NCI-H82 treated with DMSO at 0.1 percent for 48 hours (cell line): Measurements from ENCODE around the gene RAB3IL1.
"Not testable (repeated sequence)": the region's sequence is repeated elsewhere in the genome, so short reads cannot be mapped to it uniquely, and the experiment has no call there.

ENCODE experiments used
- DNase-seq: peaks from one replicate; lab custom pipeline; 2025; ENCODE audit not compliant: unreplicated experiment; lab: John Stamatoyannopoulos, UW

Gene RAB3IL1, protein sequence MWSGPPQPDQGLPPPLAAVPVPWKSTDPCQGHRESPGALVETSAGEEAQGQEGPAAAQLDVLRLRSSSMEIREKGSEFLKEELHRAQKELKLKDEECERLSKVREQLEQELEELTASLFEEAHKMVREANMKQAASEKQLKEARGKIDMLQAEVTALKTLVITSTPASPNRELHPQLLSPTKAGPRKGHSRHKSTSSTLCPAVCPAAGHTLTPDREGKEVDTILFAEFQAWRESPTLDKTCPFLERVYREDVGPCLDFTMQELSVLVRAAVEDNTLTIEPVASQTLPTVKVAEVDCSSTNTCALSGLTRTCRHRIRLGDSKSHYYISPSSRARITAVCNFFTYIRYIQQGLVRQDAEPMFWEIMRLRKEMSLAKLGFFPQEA

DNA sequence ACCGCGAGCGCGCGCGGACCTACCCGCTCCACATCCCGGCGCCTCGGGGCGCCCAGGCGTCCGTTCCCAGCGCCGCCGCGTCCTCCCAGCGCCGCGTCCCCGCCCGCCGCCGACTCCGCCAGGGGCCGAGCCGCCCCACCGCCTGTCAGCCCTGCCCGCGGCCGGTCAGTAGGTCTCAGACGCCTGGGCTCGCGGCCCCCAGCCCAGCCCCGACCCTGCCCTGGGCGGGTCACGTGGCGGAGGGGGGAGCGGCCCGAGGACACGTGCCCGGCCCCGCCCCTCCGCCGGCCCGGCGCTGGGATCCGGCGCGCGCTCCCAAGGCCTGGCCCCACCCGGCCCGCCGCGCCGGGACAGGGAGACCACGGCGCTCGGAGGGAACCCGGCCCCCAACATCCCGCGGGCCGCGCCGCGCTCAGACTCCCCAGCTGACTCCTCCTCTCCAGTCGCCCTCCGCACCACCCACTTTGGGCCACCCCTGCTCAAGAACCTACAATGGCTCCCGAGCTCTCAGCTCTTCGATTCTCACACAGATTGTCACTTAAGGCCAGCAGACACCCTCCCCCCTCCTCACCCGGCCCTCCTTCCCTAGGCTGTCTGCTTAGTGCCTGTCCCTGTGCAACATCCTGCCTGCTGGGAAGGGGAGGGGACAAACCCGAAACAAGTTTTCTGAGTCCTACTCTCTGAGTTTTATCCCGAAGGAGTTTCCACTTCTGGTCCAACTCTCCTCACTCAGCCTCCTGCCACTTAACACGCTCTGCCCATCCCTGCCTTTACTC is at the start of gene RAB3IL1:
Gene RAB3IL1 (minus strand): TSS at position 233 of the 776 bp plus-strand sequence. CDS start 199 bp downstream, at position 34.
- DNase-seq: no peak

DNA sequence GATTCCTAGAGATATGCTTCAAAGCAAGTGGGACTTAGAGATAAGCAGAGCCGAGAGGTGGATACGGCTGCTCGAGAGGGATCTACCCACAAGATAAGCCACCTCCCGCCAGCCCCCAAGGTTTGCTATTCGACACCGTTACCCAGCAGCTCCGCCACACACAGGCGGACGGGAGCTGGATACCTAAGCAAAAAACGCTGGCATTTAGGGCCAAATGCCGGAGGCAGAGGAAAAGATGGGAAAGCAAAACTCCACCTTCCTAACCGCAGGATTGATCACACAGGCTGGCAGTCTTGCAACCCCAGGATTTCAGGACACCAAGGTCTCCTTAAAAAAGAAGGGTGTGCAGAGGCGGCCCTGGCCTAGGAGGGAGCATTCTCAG is 49.4 kb upstream of the RAB3IL1 start:
- DNase-seq: no peak

DNA sequence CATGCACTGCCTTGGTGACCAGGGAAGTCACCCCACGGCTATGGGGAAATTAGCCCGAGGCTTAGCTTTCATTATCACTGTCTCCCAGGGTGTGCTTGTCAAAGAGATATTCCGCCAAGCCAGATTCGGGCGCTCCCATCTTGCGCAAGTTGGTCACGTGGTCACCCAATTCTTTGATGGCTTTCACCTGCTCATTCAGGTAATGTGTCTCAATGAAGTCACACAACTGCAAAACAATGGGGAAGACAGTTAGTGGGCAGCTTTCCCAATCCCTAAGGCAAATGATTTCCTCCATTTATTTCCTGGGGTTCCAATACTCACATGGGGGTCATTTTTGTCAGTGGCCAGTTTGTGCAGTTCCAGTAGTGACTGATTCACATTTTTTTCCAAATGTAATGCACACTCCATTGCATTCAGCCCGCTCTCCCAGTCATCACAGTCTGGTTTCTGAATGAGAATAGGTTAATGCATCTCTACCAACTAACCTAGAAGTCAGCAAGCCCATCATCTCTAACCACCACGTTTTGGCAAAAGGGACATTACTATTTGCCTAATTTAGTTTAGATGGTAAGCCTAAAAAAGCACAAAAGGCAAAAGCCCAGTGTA is 47.4 kb upstream of the RAB3IL1 start:
- not testable (repeated sequence) for DNase-seq

DNA sequence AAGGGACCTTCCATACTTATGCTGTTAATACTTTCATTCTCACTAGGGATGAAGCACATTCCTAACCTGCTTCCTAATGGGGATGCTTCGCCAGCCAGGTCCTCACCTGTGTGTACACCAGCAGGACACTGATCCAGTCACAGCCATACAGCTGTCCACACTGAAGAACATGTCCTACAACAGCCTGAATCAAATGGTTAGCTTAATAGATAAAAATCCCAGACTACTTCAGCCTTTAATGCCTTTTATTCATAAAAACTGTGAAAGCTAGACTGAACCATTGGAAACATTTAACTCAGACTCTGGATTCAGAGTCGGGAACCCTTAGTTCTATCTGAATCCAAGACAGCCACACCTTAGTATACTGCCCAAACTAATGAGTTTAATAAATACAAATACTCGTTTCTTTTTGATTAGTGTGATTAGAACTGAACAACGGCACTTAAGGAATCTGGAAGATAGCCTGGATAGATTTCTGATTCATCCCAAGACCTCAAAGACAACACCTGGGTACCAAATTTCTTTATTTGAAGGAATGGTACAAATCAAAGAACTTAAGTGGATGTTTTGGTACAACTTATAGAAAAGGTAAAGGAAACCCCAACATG is 46.8 kb upstream of the RAB3IL1 start:
- no peak for DNase-seq

DNA sequence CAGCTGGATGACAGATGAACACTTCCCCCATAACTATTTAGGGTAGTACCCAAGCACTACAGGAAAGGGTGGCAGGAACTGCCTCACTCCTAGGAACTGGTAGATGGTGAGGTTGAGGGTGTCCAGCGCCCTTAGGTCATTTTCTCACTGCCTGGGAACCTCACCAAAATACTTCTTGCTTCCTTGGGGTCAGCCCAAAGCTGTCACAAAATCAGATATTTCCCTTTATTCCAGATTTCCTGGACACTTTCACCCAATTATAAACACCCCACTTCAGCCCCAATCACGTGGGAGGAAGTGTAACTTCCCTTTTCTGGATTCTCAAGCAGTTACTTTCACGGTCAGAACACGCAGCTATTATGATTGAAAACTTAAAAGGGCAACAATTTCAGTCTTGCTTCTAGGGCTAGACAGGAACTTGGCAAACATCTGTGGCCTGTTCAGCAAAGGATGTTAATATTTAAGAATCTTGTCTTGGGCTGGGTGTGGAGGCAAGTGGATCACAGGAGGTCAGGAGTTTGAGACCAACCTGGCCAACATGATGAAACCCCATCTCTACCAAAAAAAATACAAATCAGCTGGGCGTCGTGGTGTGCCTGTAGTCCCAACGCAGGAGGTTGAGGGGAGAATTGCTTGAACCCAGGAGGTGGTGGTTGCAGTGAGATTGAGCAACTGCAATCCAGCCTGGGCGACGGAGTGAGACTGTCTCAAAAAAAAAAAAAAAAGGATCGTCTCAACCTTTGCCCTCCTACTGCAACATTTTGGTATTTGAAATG is 46.1 kb upstream of the RAB3IL1 start:
- no peak for DNase-seq

DNA sequence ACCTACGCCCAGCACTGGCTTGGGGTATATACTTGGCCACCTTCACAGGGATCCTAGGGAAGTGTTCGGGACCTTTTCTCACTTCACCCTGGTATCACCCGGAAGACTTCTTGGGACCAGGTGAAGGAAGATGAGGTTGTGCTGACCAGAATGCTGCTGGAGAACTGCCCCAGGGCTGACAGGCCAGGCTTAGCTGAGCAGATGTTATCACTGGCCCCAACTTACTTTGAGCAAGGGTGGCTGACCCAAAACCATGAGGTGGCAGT is 45.6 kb upstream of the RAB3IL1 start:
- DNase-seq: no peak

DNA sequence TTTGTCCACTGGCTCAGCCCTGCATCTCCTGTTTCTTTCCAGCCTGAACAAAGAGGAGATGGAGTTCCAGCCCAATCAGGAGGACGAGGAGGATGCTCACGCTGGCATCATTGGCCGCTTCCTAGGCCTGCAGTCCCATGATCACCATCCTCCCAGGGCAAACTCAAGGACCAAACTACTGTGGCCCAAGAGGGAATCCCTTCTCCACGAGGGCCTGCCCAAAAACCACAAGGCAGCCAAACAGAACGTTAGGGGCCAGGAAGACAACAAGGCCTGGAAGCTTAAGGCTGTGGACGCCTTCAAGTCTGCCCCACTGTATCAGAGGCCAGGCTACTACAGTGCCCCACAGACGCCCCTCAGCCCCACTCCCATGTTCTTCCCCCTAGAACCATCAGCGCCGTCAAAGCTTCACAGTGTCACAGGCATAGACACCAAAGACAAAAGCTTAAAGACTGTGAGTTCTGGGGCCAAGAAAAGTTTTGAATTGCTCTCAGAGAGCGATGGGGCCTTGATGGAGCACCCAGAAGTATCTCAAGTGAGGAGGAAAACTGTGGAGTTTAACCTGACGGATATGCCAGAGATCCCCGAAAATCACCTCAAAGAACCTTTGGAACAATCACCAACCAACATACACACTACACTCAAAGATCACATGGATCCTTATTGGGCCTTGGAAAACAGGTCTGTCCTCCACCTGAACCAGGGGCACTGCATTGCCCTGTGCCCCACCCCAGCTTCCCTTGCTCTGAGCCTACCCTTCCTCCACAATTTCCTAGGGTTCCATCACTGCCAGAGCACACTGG is 45.0 kb upstream of the RAB3IL1 start:
- no peak for DNase-seq

DNA sequence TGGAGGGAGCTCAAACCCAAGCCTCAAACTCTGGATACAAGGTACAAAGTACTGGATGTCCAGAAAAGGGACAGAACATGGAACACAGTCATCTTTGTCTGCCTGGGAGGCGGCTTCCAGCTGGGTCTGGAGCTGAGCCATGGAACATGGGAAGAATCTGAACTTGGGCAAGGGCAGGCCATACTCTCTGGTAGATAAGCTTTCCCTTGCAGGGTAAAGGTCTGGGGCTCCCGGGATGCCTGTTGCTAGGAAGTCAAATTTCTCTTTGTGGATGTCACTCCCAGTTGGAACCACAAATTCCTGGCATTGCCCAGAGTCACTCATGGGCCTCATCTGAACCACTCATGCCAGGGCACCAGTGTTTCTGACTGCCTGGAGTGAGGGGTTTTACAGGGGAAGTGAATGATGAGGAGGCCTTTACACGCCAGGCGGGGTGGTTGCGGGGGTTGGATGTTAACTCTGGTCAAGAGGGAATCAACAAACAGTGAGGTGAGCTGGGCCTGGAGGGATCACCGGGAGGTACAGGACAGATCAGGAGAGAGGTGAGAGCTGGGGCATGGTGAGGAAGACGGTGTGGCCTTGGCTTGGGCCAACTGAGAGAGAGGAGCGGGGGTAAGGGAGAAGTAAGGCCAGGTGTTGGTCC is 44.3 kb upstream of the RAB3IL1 start:
- DNase-seq: no peak

DNA sequence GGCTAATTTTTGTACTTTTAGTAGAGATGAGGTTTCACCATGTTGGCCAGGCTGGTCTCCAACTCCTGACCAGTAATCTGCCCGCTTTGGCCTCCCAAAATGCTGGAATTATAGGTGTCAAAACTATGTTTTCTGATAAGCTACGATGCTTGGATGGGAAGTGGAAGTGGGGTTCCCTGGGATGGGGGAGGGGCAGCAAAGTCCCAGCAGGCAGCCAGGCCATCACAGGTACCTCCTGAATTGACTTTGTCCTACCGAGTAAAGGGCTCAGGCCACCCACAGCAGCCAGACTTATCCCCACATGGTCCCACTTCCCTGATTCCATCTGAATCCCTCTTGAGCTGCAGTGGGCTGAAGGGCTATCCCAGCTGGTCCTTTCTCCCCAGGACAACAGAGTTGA is 43.2 kb upstream of the RAB3IL1 start:
- DNase-seq: no peak

DNA sequence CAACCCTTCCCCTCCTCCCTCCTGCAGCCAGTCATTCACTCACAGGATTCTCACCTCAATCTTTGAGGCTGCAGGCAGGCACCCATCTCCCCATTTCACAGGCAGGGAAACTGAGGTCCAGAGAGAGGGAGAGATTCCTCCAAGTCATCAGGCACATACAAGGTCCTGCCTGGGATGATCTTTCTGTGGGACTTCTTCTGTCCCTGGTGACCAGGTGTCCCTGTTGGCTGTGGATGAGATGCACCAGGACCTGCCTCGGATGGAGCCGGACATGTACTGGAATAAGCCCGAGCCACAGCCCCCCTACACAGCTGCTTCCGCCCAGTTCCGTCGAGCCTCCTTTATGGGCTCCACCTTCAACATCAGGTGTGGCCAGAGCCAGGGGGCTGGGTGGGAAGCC is 42.3 kb upstream of the RAB3IL1 start:
- no peak for DNase-seq

DNA sequence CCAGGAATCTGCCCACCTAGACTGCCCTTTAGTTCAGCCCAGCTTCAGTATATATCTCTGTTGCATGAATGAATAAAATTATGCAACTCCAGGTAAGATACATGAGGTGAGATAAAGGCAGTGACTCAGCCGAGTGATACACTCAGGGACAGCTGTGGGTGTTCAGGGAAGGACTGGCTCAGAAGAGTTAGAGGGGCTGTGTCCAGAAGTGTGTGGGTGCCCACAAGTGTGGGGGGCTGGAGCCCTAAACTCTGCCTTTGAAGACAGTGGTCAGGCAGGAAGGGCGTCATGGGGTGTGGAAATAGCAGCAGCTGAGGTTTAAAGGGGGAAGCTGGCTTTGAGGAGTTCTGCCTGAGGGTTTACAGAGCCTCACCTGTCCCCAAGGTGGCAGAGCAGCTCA is 41.7 kb upstream of the RAB3IL1 start:
- no peak for DNase-seq

DNA sequence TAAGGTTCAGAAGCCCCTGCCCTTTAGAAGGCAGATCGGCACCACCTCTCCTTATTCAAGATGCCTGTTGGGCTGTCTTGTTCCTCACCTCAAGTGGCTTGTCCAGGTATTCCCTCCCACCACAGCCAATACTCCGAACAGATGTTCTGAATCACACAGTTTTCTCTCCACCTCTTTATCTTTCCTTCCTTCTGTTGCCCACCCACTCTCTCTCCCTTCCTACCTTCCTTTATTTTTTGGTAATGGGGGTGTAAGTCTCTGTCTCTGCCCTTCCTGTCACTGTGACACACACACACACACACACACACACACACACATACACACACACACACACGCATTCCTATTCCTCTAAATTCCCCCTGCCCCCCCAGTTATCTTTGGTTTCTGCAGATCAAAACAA is 41.2 kb upstream of the RAB3IL1 start:
- DNase-seq: no peak

DNA sequence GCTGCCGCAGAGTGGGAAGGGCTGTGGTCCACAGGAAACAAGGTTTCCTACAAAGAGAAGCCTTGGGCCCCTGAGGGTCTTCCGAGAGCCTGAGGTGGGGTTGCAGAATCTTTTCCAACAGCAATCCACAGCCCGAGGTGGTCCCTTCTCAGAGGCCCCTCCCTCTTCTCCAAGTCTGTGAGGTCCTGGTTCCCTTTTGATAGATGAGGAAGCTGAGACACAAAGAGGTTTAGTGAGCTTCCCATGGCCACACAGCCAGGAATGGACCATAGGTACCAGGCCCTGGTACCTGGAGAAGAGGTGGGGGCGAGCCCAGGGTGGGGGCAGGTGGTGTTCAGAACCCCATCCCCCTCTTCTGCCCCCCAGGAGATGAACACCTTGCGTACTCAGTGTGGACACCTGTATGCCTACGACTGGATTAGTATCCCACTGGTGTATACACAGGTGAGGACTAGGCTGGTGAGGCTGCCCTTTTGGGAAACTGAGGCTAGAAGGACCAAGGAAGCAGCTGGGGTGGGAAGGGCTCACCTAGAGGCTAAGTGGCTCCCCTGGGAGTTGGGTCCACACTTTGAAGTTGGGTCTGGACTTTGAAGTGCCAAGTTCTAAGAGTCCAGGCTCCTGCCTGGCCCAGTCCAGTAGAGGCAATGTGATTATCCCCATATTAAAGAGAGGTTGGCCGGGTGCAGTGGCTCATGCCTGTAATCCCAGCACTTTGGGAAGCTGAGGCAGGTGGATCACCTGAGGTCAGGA is 39.8 kb upstream of the RAB3IL1 start:
- no peak for DNase-seq

DNA sequence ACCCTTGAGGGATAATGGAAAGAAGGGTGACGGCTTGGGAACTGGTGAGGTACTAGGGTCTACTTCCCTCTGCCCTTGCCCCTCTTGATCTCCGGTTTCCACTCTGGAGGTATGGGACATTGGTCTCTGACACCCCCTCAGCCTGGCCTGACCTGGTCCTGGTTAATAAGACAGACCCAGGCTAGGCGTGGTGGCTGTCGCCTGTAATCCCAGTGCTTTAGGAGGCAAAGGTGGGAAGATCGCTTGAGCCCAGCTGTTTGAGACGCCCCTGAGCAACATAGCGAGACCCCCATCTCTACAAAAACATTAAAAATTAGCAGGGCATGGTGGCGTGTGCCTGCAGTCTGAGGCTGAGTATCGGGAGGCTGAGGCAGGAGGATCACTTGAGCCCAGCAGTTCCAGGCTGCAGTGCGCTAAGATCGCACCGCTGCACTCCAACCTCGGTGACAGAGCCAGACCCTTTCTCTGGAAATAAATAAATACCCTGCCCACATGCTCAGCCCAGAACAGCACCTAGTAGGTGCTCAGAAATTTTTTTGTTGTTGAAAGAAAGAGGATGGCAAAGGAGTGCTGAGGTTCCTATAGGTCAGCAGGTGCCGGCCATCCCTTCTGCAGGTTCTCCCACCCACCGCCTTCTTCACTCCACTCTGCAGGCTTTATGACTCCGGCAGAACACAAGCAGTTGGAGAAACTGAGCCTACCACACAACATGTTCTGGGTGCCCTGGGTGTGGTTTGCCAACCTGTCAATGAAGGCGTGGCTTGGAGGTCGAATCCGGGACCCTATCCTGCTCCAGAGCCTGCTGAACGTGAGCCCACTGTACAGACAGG is 39.0 kb upstream of the RAB3IL1 start:
- no peak for DNase-seq

DNA sequence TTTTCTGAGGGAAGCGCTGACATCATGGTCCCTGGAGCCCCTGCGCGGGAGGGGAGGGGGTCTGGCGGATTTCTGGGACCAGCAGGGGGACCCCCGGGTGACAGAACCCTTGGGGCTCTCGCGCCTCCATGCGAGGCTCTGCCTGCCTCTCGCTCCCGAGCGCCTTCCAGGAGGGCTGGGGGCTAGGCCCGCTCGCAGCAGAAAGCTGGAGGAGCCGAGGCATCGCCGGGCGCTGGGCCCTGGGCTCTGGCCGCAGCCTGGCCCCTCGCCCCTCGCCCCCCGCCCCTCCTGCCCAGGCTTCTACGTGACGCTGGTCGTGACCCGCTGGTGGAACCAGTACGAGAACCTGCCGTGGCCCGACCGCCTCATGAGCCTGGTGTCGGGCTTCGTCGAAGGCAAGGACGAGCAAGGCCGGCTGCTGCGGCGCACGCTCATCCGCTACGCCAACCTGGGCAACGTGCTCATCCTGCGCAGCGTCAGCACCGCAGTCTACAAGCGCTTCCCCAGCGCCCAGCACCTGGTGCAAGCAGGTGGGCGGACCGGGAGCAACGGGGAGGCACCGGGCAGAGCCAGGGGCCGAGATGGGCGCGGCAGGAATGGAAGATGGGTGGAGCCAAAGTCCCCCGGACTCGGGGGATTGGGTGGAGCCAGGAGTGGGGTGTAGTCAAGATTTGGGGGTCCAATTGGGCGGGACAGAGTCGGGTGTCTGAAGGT is 38.2 kb upstream of the RAB3IL1 start:
- no peak for DNase-seq

DNA sequence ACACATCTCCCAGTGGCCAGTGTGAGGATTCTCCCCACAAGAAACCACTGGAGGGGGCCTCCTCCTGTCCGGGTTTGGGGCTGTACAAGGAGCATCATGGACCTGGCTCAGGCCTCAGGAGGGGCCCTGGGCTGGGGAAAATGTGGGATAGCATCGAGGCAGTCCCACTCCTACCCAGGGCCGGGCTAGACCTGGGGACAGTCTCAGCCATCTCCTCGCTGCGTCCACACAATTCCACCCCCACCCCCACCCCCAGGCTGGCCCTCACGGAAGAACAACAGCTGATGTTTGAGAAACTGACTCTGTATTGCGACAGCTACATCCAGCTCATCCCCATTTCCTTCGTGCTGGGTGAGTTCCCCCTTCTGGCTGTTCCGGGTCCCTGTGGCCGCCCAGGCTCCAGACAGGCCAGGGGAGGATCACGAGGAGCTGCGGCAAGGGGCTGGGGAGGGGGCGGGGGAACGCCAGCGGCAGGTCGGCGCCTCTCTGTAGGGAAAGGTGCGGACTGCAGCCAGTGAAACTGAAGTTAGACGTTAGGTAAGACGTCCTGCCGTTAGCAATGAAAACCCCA is 37.6 kb upstream of the RAB3IL1 start:
- no peak for DNase-seq

DNA sequence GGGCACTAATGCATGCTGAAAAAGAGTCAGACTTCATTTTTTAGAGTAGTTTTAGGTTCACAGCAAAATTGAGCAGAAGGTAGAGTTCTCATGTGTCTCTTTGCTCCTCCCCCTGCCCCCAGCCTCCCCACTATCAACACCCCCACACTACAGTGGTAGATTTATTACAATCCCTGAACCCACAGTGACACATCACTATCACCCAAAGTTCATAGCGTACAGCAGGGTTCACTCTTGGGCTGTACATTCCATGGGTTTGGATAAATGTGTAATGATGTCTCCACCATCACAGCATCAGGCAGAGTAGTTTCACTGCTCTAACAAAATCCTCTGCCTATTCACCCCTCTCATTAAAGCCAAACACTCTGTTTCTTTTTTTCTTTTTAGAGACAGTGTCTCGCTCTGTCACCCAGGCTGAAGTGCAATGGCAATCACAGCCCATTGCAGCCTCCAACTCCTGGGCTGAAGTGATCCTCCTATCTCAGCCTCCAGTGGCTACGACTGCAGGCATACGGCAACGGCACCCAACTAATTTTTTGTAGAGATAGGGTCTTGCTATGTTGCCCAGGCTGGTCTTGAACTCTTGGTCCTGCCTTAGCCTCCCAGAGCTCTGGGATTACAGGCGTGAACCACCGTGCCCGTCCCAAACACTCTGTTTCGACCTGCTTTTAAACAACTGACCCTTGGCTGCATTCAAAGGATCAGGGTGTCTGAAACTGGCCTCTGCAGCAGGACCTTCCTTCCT is 36.9 kb upstream of the RAB3IL1 start:
- no peak for DNase-seq
